HepG2 (cell line): ENCODE measurements around the gene PRXL2B. TPM values are rescaled to one million over a fixed set of nuclear protein-coding genes. Genes with fewer than 3 reads are reported as not detected.

Experiments
- ATAC-seq: fragments of 200-7000 bp; cut with Tn5 transposase; 3 replicates; pipeline ENCODE4 v1.9.1; 2020; ENCODE audit warnings: mild to moderate bottlenecking, moderate library complexity
- BruUV-seq: library from RNA; stranded (reverse); fragments of 400-500 nt; replicated peaks from 2 replicates; lab custom pipeline; 2021; lab: Mats Ljungman, UMichigan
- CTCF ChIA-PET: fragments of 300-600 bp; formaldehyde crosslinking; extraction: SDS; loops from one replicate; lab custom pipeline; 2021; ENCODE audit warnings: low total read pairs, inconsistent platforms, low intra/inter-chr PET ratio; lab: Yijun Ruan, JAX
- POLR2A ChIA-PET: fragments of 350-600 bp; sonication (Branson Sonifier 250); formaldehyde crosslinking; loops from one replicate; lab custom pipeline; 2020; ENCODE audit warnings: antibody characterized with exemption, inconsistent platforms; lab: Yijun Ruan, JAX
- DNase-seq: peaks from one replicate; pipeline ENCODE4 v3.0.0-alpha.2; 2015; ENCODE audit warnings: low spot score
- FAIRE-seq: peaks from 3 replicates; lab custom pipeline; 2011; peaks lifted over from hg19 to GRCh38; lab: Jason Lieb, UNC
- H2AFZ ChIP-seq: one replicate; pipeline ENCODE4 v1.6.1; 2011; ENCODE audit warnings: low read length, inconsistent platforms
- H3K27ac ChIP-seq: fragments of 300-600 bp; 3 replicates; pipeline ENCODE4 v1.8.0; 2011; ENCODE audit warnings: mixed run types, mild to moderate bottlenecking, mixed read lengths, low read length, inconsistent platforms; ENCODE audit not compliant: insufficient read depth; ENCODE audit errors: extremely low read length
- H3K27me3 ChIP-seq, 2 experiments: fragments of 200-600 bp in 1 of 2; 2 replicates in 1 of 2; 3 replicates in 1 of 2; pipeline versions ENCODE4 v1.6.0 to v1.8.0; 2011; ENCODE audit warnings: low read length in 2 of 2, mild to moderate bottlenecking in 2 of 2, moderate library complexity in 2 of 2, inconsistent platforms in 1 of 2; ENCODE audit not compliant: insufficient read depth in 2 of 2, control insufficient read depth in 1 of 2
- H3K36me3 ChIP-seq, 2 experiments: fragments of 200-600 bp in 1 of 2; replicated peaks in 1 of 2; 2 replicates in 1 of 2; 3 replicates in 1 of 2; pipeline versions ENCODE4 v1.5.1 to v1.8.0; 2011; ENCODE audit warnings: low read length in 2 of 2, inconsistent platforms in 1 of 2; ENCODE audit not compliant: insufficient read depth in 2 of 2, control insufficient read depth in 1 of 2
- H3K4me1 ChIP-seq: 2 replicates; pipeline ENCODE4 v1.5.1; 2012; ENCODE audit warnings: low read length, inconsistent platforms; ENCODE audit not compliant: insufficient read depth
- H3K4me2 ChIP-seq: 2 replicates; pipeline ENCODE4 v1.6.0; 2011; ENCODE audit warnings: low read depth, low read length, inconsistent platforms
- H3K4me3 ChIP-seq, 3 experiments: fragments of 200-600 bp in 1 of 3; sonication (generic), shearing (Covaris generic) in 1 of 3; replicated peaks in 1 of 3; 2 replicates each; pipeline ENCODE4 v1.5.1; 2011 to 2016; ENCODE audit warnings: low read length in 3 of 3, inconsistent platforms in 2 of 3, low read depth in 2 of 3, mild to moderate bottlenecking in 2 of 3, control low read depth in 1 of 3, mixed read lengths in 1 of 3; ENCODE audit not compliant: insufficient read depth in 1 of 3
- H3K79me2 ChIP-seq: one replicate; pipeline ENCODE4 v1.6.1; 2011; ENCODE audit warnings: low read length, inconsistent platforms; ENCODE audit not compliant: insufficient read depth
- H3K9ac ChIP-seq: 2 replicates; pipeline ENCODE4 v1.6.0; 2011; ENCODE audit warnings: mild to moderate bottlenecking, low read depth, low read length, inconsistent platforms; ENCODE audit not compliant: insufficient read depth
- H3K9me3 ChIP-seq: 2 replicates; pipeline ENCODE4 v1.5.1; 2012; ENCODE audit warnings: mild to moderate bottlenecking, low read length
- H4K20me1 ChIP-seq: 2 replicates; pipeline ENCODE4 v1.6.0; 2011; ENCODE audit warnings: inconsistent platforms, mild to moderate bottlenecking, low read length, moderate library complexity; ENCODE audit not compliant: insufficient read depth
- AHDC1 ChIP-seq: sonication (generic); formaldehyde crosslinking; IDR thresholded peaks from 2 replicates; pipeline ENCODE4 v1.5.1; 2020; ENCODE audit warnings: mild to moderate bottlenecking, missing genetic modification reagents, borderline replicate concordance
- AHR ChIP-seq: IDR thresholded peaks from 2 replicates; pipeline ENCODE4 v1.6.1; 2018; ENCODE audit warnings: missing genetic modification reagents, missing compliant biosample characterization
- ARID2 ChIP-seq: sonication (generic); formaldehyde crosslinking; IDR thresholded peaks from 2 replicates; pipeline ENCODE4 v1.8.1; 2022; ENCODE audit warnings: mild to moderate bottlenecking, missing genetic modification reagents, borderline replicate concordance
- HNF4A ChIP-seq: sonication (generic); formaldehyde crosslinking; IDR thresholded peaks from 2 replicates; pipeline ENCODE4 v1.4.0; 2020; ENCODE audit warnings: missing genetic modification reagents
- LCORL ChIP-seq, 2 experiments: fragments of 450-650 bp in 1 of 2; sonication (generic) in 1 of 2; formaldehyde crosslinking in 1 of 2; IDR thresholded peaks; 2 replicates each; pipeline versions ENCODE4 v1.5.0 to v1.6.1; 2017 to 2020; ENCODE audit warnings: antibody characterized with exemption in 1 of 2, missing genetic modification reagents in 1 of 2
- NONO ChIP-seq, 2 experiments: fragments of 450-650 bp in 1 of 2; sonication (generic) in 1 of 2; formaldehyde crosslinking in 1 of 2; IDR thresholded peaks in 1 of 2; conservative IDR thresholded peaks in 1 of 2; 2 replicates each; pipeline versions ENCODE4 v1.6.1 to v1.8.0; 2017 to 2022; ENCODE audit warnings: mild to moderate bottlenecking in 1 of 2, missing genetic modification reagents in 1 of 2, moderate library complexity in 1 of 2
- PAXIP1 ChIP-seq: sonication (generic); formaldehyde crosslinking; conservative IDR thresholded peaks from 2 replicates; pipeline ENCODE4 v1.4.0; 2020; ENCODE audit warnings: mild to moderate bottlenecking, missing genetic modification reagents, moderate library complexity
- RFX5 ChIP-seq: IDR thresholded peaks from 2 replicates; pipeline ENCODE4 v1.6.1; 2011; ENCODE audit warnings: low read depth, low read length, improper control_type of control experiment
- SALL2 ChIP-seq: sonication (generic); formaldehyde crosslinking; IDR thresholded peaks from 2 replicates; pipeline ENCODE4 v1.8.1; 2023; ENCODE audit warnings: mild to moderate bottlenecking, missing genetic modification reagents, inconsistent platforms
- ZNF260 ChIP-seq: sonication (generic); formaldehyde crosslinking; IDR thresholded peaks from 2 replicates; pipeline ENCODE4 v1.4.0; 2020; ENCODE audit warnings: missing genetic modification reagents, low read depth, mild to moderate bottlenecking, borderline replicate concordance
- ZNF331 ChIP-seq: sonication (generic); formaldehyde crosslinking; IDR thresholded peaks from 2 replicates; pipeline ENCODE4 v1.4.0; 2020; ENCODE audit warnings: missing genetic modification reagents
- ZNF350 ChIP-seq: sonication (generic); formaldehyde crosslinking; IDR thresholded peaks from 2 replicates; pipeline ENCODE4 v1.4.0; 2020; ENCODE audit warnings: mild to moderate bottlenecking, low read depth, missing genetic modification reagents, borderline replicate concordance
- WGBS: methylation state at CpG from one replicate; pipeline ENCODE4 v1.1.6; 2017; ENCODE audit warnings: low lambda C conversion rate; 5-methylcytosine and 5-hydroxymethylcytosine counted together
- in situ Hi-C: cut with HindIII; loops from 2 replicates; pipeline ENCODE4 v1.10.0; 2017; ENCODE audit warnings: low pct_unique_long_range_greater_than_20kb; ENCODE audit not compliant: extremely low pct_ligation_motif_present
- intact Hi-C: fragments of 100-400 bp; cut with micrococcal nuclease; formaldehyde crosslinking; loops from one replicate; pipeline ENCODE4 v1.10.0; 2022; ENCODE audit not compliant: unreplicated experiment
- polyA plus RNA-seq, 8 experiments: library from polyadenylated mRNA; depleted of rRNA in 3 of 8; stranded (reverse) in 7 of 8; unstranded in 1 of 8; fragments of >200 nt; fragmentation: Illumina TruSeq in 4 of 8; extraction: Trizol in 4 of 8; gene quantifications; 2 replicates each; pipeline versions ENCODE4 v1.2.1 to v1.2.3, GENCODE V29; 2011 to 2016; ENCODE audit warnings: low read depth in 4 of 8, missing spikeins in 1 of 8, mixed read lengths in 1 of 8; ENCODE audit not compliant: insufficient read depth in 1 of 8
- total RNA-seq, 5 experiments: library from RNA; depleted of rRNA; stranded (reverse); fragments of >200 nt; fragmentation: Illumina TruSeq; extraction: Trizol; gene quantifications; 2 replicates each; pipeline ENCODE4 v1.2.3, GENCODE V29; 2016; ENCODE audit warnings: low read depth in 1 of 5

PRXL2B gene
- total and polyA plus RNA-seq, 2 of the 13 experiments (the other 11 are each of a cell fraction or from before 2014, with no cell fraction given), result 16.8 to 22.1 TPM

- TF ChIP-seq HNF4A (CRISPR knock-in tag), result 0 out of 2 replicates have a peak, but pooled peaks have one; percentile 19
- no peak for TF ChIP-seq NONO (IDR thresholded peaks at IDR 0.05)
- TF ChIP-seq NONO (CRISPR knock-in tag; conservative IDR thresholded peaks at IDR 0.05), result 0 out of 2 replicates have a peak, but pooled peaks have one; percentile 31
- peak; percentile 76 for TF ChIP-seq RFX5
- peak; percentile 21; the same call in 1 of the 2 replicates for TF ChIP-seq ZNF350 (CRISPR knock-in tag)
- TF ChIP-seq ZNF260 (CRISPR knock-in tag), result no peak
- TF ChIP-seq AHR (CRISPR knock-in tag), result no peak
These were observed 3.2 kb upstream of the PRXL2B start (continued) for GRCh38 chr1:2583331-2583791.

- FAIRE-seq, result no peak
- ChIA-PET CTCF (no interaction called here), POLR2A (interaction anchor here (0.9 to 2.7 kb wide), 5 partner anchors 37 to 58 kb away, joined by 3 to 21 read pairs (median 5); partner anchors contain the start of genes MMEL1 and PANK4)
- no peak overlapping the region for H3K9ac ChIP-seq
- no peaks in the 10 kb centered on the region for H4K20me1 ChIP-seq
- no TSS peak for BruUV-seq
- intact Hi-C loops, result loop anchor here (10.0 kb wide), 1 partner anchor 51 kb away; the partner anchor contains the start of gene MMEL1
- in situ Hi-C loops, result no loop called here
- 31% methylated on average over 11 of the region's 14 CpGs for WGBS
- ATAC-seq, result no peak
- H3K4me1 ChIP-seq, result peaks cover 68% of the 10 kb centered on the region
- peak overlapping the region in 2 of 3 experiments; percentile 23 to 33; a peak in 4 of 6 replicates for H3K4me3 ChIP-seq
- no peaks in the 10 kb centered on the region for H3K36me3 ChIP-seq
- H3K79me2 ChIP-seq, result no peaks in the 10 kb centered on the region
- H3K27ac ChIP-seq, result no peak overlapping the region
- peak overlapping the region; percentile 41 for H3K4me2 ChIP-seq
- no peaks in the 10 kb centered on the region for H3K9me3 ChIP-seq
- no peak overlapping the region for H2AFZ ChIP-seq
- H3K27me3 ChIP-seq, result no peaks in the 10 kb centered on the region
- DNase-seq, result no peak
- TF ChIP-seq ZNF331 (CRISPR knock-in tag) (0 out of 2 replicates have a peak, but pooled peaks have one; percentile 9), AHDC1 (no peak), PAXIP1 (no peak), LCORL (IDR thresholded peaks at IDR 0.05) (no peak), LCORL (CRISPR knock-in tag; IDR thresholded peaks at IDR 0.05) (no peak), ARID2 (CRISPR knock-in tag) (no peak), SALL2 (CRISPR knock-in tag) (no peak)
These were observed 2.7 kb upstream of the PRXL2B start for GRCh38 chr1:2583871-2584351.
